Dermis lymphatic vessel endothelial cell (primary cell): ENCODE measurements around the gene VKORC1L1. TPM values are rescaled to one million over a fixed set of nuclear protein-coding genes. Genes with fewer than 3 reads are reported as not detected.

Source experiments
- total RNA-seq: library from RNA; depleted of rRNA; stranded (reverse); fragments of >200 nt; gene quantifications from 2 replicates; pipeline ENCODE4 v1.2.1, GENCODE V29; 2014

Gene VKORC1L1
- total RNA-seq, result 22.6 and 31.2 TPM in 2 replicates

DNA sequence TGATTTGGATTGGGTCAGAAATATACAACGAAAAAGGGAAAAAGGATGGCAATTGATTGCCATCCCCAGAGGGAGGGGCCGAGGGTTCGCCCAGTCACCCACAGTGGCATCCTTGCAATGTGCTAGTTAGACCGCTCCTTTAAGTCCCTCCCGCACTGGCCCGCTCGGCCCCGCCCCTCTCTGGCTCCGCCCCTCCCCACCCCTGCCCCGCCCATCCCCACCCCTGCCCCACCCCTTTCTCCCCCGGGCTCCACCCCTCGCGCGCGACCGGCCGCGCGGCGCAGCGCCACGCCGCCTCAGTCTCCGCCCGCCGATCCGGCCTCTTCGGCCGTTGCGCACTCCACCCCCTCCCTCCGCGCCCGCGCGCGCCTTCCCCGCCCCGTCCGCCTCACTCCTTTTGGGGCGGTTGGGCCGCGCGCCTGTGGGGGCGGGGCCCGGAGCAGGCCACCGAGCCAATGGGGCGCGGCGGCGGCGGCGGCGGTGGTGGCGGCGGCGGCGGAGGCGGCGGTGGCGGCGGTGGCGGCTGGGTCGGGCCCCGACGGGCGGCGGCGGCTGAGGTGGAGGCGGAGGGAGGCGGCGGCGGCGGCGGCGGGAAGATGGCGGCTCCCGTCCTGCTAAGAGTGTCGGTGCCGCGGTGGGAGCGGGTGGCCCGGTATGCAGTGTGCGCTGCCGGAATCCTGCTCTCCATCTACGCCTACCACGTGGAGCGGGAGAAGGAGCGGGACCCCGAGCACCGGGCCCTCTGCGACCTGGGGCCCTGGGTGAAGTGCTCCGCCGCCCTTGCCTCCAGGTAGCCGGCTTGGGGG, at the start of gene VKORC1L1:
TSS of gene VKORC1L1 (plus strand) at position 299 of the 806 bp plus-strand sequence. CDS start at position 597, 298 bp downstream.

DNA sequence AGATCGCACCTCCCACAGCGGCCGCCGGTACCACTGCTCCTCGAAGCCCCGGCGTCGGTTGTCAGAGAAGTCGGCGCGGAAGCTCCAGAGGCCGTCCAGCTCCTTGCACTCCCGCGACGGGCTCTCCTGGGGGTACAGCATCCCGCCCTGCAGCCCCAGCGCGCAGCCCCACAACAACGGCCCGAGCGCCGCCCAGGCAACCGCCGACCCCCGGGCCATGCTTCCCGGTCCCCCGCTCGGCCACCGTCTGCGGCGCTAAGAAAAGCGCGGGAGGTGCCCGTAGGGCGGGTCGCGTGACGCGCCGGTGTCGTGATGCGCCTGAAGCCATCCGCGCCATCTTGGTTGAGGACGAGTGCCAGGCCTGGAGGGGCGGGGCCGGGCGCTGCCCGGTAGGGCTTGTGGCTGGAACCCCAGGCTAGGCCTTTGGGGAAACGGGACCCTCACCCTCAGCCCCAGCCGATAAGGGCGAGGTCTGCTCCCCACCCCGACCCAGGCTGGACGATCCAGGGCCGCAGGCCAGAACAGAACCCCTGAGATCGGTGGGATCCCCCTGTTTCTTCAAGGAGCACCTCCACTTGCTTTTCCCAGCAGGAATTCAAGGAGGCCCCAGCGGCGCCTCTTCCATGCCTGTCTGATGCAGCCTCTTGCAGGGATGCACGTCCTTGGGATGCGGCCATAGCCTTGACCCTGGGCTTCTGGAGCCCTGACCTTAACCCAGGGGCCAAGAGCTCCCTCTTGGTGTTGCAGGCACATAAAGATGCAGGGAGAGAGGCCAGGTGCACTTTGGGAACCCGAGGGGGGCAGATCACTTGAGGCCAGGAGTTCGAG, 109.3 kb downstream of the VKORC1L1 start, which contains the start of gene GUSB:
TSS of gene GUSB (minus strand) at position 249 of the 828 bp plus-strand sequence. CDS start at position 219, 30 bp downstream.

Other genes starting within 250 kb of the VKORC1L1 start
- gene GUSB, start 109.1 kb downstream of the VKORC1L1 start, total RNA-seq, result 67.0 and 84.6 TPM in 2 replicates
- gene ASL, start 202.7 kb downstream of the VKORC1L1 start, total RNA-seq, result 47.2 and 50.9 TPM in 2 replicates
- 32.4 and 35.2 TPM in 2 replicates for gene CRCP, start 241.8 kb downstream of the VKORC1L1 start, total RNA-seq